LHCN-M2 (cell line): ENCODE measurements around the gene QRFP. TPM values are rescaled to one million over a fixed set of nuclear protein-coding genes. Genes with fewer than 3 reads are reported as not detected.

Experiments used
- DNase-seq: peaks from one replicate; pipeline ENCODE4 v3.0.0-alpha.2; 2012; ENCODE audit warnings: low read depth
- polyA plus RNA-seq: library from polyadenylated mRNA; unstranded; fragments of >200 nt; gene quantifications from one replicate; pipeline ENCODE4 v1.2.1, GENCODE V29; 2012; ENCODE audit warnings: missing spikeins
- total RNA-seq: library from RNA; depleted of rRNA; stranded (reverse); fragments of >200 nt; gene quantifications from 2 replicates; pipeline ENCODE4 v1.2.3, GENCODE V29; 2014; rRNA removed

Gene QRFP, protein sequence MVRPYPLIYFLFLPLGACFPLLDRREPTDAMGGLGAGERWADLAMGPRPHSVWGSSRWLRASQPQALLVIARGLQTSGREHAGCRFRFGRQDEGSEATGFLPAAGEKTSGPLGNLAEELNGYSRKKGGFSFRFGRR
- total RNA-seq = not detected in 2 replicates
- polyA plus RNA-seq = 0.52 TPM

DNA sequence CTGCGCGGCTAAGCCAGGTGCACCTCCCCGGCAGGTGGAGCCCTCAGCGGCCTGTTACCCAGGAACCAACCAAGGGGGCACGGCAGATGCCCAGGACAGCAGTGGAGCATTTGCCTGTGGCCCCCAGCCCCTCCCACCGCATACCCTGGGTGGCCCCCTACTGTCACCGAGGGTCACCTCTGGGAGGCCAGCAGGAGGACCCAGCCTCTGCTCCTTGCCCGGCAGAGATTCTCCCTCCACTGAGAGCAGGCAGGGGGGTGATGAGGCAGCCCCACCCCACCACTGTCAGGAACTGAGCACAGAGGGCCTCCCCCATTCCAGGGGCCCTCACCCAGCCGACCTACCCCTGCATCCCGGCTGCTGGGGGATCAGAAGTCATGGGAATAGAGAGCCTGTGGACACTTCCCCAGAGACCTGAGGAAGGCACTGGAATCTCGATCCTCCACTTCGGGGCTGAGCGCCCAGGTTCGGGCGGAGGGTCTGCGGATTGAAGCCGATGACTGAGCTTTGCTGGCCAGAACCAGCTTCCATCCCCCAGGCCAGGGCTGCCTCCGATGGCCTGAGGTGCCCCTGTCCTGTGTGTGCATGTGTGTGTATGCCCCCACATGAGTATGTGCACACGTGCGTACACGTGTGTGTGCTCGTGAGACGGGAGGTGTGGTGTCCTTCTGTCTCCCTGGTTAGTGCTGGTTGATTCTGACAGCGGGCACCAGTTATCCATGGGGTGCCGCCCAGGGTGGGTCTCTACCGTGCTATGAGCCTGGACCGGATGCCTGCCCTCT is at the start of gene QRFP:
Gene QRFP, minus strand, starts transcription at position 580 of the 782 bp plus-strand sequence. CDS start 2,974 bp downstream, outside the sequence.
- DNase-seq = no peak

DNA sequence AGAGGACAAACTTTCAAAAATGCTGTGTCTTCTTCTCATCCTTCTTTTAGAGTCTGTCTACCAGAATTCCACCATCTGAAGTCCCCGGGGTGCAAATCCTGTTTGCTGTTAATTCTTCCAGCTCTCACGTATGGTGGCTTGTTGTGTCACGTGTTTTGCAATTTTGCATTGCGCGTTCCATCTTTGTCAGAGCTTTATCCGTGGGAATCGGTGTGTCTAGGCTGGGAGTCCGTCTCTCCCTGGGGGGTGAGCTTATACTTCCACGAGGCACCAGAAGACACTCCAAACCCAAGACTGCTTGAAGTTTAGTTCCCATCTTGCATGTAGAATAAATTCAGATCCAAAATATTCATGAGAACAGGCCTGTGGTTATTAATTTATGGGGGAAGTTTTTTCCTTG is 48.6 kb upstream of the QRFP start:
- DNase-seq = no peak

DNA sequence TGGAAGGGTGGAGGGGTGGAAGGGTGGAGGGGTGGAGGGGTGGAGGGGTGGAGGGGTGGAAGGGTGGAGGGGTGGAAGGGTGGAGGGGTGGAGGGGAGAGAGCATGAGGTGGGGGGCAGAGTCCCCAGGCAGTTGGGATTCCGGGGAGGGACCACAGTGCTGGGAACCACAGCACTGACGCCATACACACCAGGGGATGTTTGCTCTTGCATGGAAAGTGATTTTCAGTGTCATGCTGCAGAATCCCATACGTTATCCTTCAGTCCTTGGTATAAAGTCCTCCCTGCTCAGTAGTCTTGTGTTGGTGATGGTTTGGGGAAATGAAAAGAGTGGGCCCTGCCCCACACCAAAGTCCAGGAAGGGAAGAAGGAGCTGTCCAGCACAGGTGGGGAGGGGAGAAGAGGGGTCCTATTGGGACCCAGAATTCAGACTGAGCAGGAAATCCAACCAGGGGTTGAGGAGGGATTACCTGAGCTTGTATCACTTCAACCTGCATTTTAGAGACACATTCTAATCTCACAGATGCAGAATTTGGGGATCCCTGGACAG is 48.0 kb upstream of the QRFP start:
- DNase-seq = no peak

DNA sequence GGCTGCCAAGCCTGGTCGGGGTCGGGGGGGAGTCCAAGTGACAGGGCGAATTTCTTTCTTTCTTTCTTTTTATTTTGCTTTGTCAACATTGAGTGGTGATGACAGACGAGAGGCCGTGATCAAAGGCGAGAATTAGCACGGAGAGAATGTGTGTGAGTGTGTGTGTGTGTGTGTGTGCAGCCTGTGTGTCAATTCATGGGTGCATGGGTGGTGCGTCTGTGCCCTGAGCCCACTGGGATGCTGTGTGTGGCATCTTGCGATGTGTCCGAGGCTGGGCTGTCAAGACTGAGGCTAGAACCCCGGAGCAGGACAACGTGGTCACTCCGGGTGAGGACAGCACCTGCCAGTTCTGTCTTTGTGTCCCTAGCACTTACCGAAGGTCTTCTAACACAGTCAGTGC is 47.2 kb upstream of the QRFP start:
- no peak for DNase-seq

DNA sequence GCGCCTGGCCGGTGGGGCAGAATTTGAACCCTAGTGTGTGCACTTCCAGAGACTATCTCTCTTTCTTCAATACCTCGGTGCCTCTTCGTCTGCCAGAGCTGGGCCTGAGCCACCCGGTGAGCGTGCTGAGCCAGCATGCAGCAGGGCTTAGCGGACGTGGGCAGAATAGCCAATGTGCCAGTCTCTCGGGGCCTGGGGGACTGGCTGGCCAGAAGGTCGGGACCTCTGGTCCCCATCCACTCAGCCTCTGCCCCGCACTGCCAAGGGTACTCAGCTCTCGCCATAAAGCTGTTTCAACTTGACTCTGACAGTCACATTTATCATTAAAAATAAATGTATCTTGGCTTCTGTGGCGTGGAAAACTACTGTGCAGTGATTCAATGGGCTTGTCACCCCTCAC is 46.6 kb upstream of the QRFP start:
- DNase-seq = no peak

DNA sequence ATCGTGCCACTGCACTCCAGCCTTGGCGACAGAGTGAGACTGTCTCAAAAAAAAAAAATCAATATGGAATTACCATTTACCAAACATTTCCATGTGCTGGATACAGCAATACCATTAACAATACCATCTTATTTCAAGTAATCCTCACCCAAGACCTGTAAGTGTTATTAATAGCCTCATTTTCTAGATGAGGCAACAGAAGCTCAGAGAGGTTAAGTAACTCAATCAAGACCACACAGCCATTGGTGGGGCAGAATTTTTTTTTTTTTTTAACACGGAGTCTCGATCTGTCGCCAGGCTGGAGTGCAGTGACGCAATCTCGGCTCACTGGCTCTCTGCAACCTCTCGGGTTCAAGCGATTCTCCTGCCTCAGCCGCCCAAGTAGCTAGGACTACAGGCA is 46.1 kb upstream of the QRFP start:
- DNase-seq = no peak

DNA sequence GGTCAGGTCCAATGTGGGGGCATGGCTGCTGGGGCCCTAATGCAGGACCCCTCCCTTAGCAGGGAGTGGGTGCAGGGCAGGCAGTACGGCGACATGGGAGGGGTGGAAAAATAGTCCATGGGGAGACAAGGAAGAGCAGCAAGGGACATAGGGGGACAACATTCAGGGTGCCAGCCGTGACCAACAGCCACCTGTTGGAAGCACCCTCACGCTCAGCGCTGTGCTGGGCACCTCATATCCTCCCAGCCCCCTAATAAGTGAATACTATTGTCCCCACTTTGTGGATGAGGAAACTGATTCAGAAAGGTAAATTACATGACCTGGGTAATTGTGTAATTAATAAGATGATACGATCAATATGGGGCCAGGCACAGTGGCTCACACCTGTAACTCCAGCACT is 45.5 kb upstream of the QRFP start:
- DNase-seq = no peak

DNA sequence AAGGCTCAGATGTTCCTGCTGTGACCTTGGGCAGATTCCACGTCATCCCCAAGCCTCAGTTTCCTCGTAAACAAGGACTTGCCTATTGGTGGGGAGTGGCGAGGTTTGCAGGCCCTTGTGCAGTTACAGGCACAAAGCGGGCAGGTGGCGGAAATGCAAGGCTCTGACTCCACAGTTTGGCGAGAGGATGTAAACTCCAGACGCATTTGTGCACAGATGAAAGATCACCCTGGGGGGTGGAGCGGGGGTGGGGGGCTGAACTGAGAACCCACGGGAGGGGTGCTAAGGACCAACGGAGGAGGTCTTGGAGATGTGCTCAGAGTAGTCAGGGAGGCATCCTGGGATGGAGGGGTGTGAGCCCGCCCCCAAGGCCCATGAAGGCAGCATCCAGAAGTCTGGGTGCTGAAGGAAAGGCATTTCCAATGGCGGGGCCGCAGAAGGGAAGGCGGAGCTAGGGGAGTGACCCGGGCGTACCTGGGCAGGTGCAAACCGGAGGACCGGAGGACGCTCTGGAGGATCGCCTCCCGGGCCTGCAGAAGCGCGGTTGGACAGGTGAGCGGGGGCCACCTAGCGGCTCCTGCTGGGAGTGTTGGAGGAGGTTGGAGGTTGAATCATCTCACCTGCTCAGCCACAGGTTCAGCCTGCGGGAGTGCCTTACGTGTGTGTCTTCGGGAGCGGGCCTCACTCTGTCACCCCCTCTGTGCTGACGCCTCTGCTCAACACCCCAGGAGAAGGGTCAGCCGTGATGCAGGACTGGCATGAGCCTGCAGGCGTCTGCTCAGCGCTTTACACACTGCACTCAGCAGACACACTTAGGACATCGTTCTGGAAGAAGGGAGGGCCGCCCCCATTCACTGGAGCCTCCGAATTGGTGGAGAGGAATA is 44.3 kb upstream of the QRFP start:
- DNase-seq = no peak

DNA sequence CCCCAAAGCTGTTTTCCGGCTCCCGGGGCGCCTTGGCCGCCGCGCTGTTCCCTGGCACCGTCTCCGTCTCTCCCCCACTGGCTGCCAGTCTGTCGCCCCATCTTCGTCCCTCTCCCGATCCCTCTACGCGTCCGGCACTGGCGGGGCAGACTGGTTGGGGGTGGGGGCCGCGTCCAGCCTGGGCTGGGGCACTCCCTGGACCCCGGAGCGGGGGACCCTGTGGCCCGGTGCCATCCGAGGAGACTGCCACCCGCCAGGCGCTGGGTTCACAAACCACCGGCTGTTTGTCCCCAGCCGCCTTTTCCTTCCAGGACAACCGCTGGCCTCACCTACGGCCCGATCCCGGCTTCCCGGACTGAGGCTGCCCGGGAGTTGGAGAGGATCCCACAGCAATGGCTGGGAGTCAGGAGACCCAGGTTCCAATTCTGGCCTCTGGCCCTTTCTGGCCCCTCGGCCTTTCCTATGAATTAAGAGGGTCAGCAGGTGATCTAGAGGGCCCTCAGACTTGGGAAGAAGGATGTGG is 43.5 kb upstream of the QRFP start:
- DNase-seq = no peak

DNA sequence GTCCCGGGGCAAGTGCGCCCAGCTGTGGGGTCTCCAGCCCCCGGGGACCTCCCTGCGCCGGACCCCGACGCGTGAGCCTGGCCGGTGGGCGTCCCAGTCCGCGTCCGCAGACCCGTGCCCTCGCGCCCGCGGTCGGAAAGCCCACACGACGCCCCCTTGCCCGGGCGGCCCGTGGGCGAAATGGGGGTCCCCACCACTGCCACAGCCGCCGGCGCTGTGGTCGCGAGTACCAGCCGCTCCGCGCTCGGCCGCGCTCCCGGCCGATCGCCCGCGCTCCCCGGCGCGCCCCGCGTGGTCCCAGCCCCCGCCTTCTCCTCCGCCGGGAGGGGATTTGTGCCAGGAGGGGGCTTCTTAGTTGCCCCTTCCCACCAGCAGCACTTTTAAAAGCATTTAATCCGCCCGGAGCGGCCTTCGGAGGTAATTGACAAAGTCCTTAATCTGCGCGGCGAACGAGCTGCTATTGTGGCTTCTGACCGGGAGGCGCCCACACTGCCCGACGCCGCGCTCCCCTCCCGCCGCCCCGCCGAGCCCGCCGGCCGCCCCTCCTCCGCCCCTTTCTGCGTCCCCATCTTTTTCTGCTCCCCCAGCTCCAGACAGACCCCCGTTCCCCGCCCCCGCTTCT is 42.9 kb upstream of the QRFP start:
- DNase-seq = no peak

DNA sequence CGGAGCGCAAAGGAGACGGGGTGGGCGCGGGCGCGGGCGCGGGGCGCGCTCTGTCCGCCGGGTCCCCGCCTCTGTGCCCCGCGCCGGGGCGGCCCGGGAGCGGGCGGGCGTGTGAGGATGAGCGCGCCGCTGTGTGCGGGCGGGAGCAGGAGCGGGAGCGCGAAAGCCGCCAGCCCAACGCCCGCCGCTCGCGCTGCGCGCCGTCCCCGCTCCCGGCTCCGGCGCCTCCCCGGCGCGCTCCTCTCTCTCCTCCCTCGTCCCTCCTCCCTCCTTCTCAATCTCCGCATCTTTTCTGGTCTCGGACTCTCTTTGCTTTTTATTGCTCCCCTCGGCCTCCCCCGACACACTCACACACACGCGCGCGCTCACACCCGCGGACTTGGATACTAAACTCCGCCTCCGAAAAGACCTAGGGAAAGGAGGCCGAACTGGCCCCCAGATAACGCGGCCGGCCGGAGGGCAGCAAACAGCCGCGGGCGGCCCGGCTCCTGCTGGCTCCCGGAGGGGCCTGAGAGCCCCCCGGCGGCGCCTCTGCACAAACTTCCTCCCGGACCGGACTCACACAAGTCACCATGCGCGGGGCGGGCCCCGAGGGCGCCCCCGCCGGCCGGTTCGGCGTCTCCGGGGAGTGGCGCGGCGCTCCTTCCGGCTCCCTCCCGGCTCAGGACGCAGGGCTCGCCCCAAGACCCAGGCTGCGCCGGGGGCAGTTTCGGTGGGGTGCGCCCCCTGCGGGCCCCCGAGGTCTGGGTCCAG is 42.2 kb upstream of the QRFP start, which contains the start of gene FIBCD1:
Gene FIBCD1, minus strand, starts transcription at position 596 of the 753 bp plus-strand sequence. CDS start 640 bp downstream, outside the sequence.
- no peak for DNase-seq

DNA sequence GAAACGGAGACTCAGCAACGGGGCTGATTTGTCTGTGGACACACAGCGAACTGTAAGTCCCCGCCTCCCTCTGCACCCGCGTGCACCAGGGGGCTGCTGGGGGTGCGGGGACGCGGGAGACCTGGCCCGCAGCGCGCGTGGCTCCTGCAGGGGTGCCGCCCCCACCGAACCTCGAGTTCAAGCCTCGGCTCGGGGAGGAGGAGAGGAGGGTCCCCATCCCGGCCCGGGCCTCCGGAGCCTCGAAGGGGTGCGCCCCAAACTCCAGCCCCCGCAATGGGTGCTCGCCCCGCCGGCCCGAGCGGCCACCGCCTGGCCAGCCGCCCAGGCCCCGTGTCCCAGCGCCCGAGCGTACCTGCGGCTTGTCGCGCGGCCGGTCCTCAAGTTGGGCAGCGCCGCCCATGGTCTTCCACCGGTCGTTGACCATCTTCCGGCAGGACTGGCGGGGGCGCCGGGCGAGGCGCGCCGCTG is 41.6 kb upstream of the QRFP start:
- no peak for DNase-seq

DNA sequence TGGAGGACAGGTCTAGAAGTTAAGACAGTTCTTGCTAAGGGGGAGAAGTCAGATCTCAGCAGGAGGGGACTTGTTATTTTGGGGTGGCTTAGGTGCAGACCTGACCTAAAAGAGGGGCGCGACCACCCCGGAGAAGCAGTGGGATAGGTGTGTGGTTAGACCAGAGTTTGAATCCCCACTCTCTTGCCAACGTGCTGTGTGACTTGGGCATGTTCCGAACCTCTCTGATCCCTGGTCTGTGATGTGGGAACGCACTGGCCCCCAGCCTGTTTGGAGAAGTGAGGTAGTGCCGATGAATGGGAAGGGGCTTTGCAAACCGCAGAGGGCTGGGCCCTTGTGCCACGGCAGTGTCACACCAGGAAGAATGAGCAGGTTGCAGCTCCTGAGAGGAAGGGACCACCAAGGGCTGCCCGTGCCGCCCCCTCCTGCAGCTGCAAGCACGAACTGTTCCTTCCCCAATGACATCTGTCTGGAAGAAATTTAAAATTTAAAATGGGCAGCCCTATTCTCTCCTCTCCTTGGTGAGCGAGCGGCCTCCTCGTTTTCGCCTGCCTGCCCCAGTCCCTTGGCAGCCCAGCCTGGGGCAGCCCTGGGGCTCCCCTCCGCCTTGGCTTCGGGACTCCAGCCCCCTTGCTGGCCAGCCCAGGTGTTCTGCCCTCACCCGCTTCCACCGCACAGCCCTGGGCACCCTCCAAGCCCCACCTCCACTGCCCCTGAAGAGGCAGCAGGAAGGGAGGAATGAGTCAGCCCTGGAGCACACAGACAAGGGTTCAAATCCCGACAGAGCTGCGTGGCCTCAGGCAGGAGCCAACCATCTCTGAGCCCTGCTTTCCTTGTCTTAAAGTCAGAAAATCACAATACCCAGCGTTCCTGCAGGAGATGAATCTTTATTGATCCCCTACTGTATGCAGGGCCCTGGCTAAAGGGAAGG is 40.8 kb upstream of the QRFP start:
- no peak for DNase-seq

DNA sequence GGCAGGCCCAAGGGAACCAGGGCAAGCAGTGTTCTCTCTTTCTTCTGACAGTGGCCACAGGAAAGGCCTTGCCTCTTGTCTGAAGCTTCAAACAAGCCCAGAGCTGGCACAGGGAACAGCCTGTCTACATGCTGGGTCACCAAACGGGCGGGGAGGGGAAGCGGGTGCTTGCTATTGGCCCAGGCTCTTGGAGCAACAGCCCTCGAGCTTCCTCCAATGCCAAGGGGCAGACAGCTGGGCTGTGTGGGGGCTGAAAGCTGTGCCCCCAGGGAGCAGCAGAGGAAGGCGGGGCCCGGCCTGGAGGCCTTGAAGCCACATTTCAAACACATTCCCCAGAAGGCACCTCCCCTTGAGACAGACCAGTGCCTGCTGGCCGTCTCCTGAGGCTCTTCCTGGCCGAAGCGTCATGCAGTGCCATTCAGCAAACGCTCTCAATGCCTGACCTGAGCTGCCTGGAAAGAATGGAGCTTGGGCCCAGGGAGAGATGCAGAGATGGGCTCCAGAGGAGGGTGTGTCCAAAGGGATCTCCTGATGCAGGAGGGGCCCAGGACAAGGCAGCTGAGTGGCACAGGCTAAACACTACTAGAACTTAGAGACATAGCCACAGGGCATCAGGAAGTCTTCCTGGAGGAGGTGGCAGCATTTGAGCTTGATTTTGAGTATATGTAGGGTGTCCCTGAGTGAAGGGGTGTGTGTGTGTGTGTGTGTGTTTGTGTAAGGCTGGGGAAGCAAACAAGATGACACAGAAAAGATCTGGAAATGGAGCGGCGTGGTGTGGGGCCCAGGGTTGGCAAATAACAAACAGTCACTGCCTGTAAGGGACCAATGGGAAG is 39.9 kb upstream of the QRFP start:
- peak; percentile 93 for DNase-seq

DNA sequence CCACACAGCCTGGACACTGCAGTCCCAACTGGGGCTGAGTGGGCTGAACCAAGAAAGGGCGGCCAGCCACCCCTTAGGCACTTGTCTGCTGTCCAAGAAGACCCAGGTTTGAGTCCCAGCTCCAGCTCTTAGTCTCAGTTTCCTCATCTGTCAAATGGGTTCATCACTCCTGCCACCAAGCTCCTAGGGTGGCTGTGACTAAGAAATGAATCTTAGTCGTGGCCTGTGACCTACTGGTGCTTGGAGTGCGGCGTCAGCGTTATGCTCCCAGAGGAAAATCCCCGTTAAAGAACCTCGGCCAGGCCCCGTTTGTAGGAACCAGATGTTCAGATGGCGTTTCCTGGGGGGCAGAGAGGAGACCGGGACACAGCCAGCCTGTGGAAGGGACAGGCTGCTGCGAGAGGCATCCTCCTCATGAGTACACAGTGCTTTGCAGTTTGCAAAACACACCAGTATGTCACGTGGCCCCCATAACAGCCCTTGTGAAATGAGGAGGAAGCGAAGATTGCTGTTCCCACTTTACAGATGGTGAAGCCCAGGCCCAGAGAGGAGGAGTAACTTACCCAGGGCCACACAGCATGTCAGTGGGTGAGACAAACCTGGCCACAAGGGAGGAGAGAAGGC is 39.1 kb upstream of the QRFP start:
- DNase-seq = no peak

DNA sequence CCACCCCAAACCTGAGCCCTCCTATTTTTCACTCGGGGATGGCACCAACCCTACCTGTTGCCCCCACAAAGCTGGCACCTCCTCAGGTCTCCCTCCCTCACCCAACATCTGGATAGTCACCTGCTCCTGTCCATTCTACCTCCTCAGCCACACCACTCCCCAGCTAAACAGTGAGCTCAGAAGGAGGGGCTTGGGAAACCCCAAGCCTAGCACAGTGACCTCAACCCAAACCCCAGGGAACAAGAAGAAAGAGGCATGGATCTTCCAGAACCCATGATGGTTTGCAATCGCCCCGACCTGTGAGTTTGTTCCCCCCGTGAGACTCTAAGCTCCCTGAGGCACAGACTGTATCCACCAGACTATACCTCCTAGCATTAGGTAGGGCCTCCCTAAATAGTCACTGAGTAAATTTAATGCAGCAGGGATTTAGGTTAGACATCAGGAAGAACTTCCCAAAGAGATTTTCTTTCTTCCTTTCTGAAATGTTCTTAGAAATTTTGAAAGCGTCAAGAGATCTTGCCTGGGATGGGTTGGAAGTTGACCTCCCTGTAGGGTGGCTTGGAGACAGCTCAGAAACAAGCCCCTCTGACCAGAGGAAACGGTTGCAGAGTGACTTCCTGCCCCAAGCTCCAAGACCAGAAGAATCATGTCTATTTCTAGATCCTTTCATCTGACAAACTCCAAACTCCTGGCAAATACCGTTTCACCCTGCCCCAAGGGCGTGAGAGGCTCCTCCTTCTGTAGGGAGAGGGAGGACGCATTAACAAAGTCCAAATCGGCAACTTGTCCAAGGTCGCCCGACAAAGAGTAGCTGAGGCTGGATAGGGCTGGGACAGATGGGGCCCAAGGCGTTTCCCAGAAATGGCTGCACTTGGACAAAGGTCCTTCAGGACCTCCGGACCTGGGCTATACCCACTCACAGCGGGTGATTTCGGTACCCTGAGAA is 38.4 kb upstream of the QRFP start:
- DNase-seq = no peak

DNA sequence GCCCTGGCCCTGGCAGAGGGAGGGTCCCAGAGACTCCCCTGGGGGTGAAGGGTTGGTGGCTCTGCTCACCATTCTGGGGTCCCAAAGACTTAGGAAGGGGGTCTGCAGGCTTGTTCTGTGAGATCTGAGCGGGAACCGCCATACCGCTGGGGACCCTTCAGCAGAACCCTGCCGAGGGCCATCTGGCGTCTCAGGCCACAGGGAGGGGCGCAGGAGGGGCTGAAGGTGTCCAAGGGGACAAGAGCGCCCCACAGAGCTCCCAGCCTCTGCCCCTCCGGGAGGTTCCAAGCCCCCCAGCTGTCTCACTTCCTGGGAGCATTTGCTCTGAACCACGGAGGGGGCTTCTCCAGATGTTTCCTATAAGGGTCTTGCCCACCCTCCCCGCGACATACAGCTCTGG is 37.6 kb upstream of the QRFP start:
- DNase-seq = no peak
